GM12872 (cell line): ENCODE data around the gene PLEKHG4B.

Source experiments
- TF ChIP-seq, protein P1 (sequence below): IDR thresholded peaks from 3 replicates; pipeline ENCODE4 v1.5.1; 2011; ENCODE audit warnings: low read depth, mild to moderate bottlenecking, low read length, moderate library complexity; ENCODE audit not compliant: insufficient read depth

PLEKHG4B gene

DNA sequence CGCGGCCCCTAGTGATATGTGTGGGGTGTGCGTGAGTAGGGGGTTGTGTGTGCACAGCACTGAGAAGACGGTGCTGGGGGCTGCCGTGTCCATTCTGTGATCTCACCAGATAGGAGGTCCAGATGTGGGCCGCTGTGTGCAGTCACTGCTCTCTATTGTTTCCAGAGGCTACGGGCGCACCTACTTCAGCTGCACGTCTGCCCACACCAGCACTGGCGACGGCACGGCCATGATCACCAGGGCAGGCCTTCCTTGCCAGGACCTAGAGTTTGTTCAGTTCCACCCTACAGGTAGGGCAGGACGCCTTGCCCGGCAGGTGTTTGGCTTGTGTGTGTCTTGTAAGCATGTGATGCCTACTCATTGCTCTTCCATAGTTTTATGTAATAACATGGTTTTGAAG, 138.7 kb downstream of the PLEKHG4B start:
- TF ChIP-seq, protein P1, sequence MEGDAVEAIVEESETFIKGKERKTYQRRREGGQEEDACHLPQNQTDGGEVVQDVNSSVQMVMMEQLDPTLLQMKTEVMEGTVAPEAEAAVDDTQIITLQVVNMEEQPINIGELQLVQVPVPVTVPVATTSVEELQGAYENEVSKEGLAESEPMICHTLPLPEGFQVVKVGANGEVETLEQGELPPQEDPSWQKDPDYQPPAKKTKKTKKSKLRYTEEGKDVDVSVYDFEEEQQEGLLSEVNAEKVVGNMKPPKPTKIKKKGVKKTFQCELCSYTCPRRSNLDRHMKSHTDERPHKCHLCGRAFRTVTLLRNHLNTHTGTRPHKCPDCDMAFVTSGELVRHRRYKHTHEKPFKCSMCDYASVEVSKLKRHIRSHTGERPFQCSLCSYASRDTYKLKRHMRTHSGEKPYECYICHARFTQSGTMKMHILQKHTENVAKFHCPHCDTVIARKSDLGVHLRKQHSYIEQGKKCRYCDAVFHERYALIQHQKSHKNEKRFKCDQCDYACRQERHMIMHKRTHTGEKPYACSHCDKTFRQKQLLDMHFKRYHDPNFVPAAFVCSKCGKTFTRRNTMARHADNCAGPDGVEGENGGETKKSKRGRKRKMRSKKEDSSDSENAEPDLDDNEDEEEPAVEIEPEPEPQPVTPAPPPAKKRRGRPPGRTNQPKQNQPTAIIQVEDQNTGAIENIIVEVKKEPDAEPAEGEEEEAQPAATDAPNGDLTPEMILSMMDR, result no peak

DNA sequence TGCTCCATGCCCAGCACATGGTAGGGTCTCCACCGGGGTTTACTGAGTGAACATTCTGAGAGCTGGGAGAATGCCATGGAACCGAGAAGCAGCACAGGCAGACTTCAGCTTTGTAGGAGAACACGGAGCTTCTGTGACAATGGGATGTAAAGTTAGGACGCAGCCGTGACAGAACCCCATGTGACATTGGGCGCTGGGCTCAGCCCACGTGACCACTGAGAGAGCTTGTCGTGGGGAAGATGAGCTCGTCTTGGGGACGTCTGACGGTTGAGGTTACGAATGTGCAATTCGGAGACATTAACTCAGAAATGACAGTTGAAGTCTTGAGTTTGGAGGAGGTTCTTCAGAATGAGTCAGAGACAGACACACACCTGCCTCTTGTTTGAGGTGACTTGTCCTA, 139.7 kb downstream of the PLEKHG4B start:
- TF ChIP-seq, protein P1, result no peak

DNA sequence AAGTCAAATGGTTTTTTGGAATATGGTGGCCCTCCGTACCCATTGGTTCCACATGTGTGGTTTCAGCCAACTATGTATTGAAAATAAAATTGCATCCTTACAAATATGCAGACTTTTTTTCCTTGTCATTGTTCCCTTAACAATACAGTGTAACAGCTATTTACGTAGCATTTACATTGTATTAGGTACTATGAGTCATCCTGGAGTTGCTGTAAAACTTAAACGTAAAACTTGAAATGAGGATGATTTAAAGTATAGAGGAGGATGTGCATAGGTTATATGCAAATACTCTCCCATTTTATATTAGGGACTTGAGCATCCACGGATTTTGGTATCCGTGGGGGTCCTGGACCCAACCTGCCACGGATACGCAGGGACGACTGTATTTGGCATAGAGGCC, 142.5 kb downstream of the PLEKHG4B start:
- TF ChIP-seq, protein P1, result no peak
